Breast epithelium (tissue), 4 donors: ENCODE data around the gene SRGAP3. TPM values are rescaled to one million over a fixed set of nuclear protein-coding genes. Genes with fewer than 3 reads are reported as not detected.

Experiments
- DNase-seq, 2 donors: peaks; one replicate each; pipeline ENCODE4 v3.0.0-alpha.2; 2019; ENCODE audit warnings: low spot score in 2 of 2
- H3K27ac ChIP-seq, 2 donors: fragments of 200-600 bp; sonication (generic) in 1 of 2; one replicate each; pipeline ENCODE4 v1.5.1; 2016 to 2019; ENCODE audit warnings: mild to moderate bottlenecking in 1 of 2
- H3K27me3 ChIP-seq, 2 donors: fragments of 200-600 bp; sonication (generic) in 1 of 2; one replicate each; pipeline versions ENCODE4 v1.5.1 to v1.6.0; 2017 to 2019; ENCODE audit warnings: control low read depth in 1 of 2, mild to moderate bottlenecking in 1 of 2
- H3K36me3 ChIP-seq: fragments of 200-600 bp; one replicate; pipeline ENCODE4 v1.5.1; 2019
- H3K4me1 ChIP-seq, 2 donors: fragments of 200-600 bp; sonication (generic); one replicate each; pipeline ENCODE4 v1.5.1; 2016 to 2019; ENCODE audit warnings: control low read depth in 1 of 2
- H3K4me3 ChIP-seq, 3 donors: fragments of 200-600 bp; sonication (generic); 1 replicate in 2 of 3; 2 replicates in 1 of 3; pipeline ENCODE4 v1.5.1; 2016 to 2019; ENCODE audit warnings: mild to moderate bottlenecking in 3 of 3, moderate library complexity in 2 of 3
- H3K9me3 ChIP-seq, 2 donors: fragments of 200-600 bp; sonication (generic) in 1 of 2; one replicate each; pipeline ENCODE4 v1.5.1; 2016 to 2019; ENCODE audit warnings: control low read depth in 1 of 2
- CTCF ChIP-seq, 3 donors: fragments of 450-650 bp; IDR thresholded peaks; one replicate each; pipeline ENCODE4 v1.5.1; 2016 to 2017; ENCODE audit warnings: antibody characterized with exemption in 3 of 3, mild to moderate bottlenecking in 3 of 3, moderate library complexity in 3 of 3
- POLR2A ChIP-seq: fragments of 450-650 bp; IDR thresholded peaks from one replicate; pipeline ENCODE4 v1.6.1; 2016; ENCODE audit warnings: antibody characterized with exemption, mild to moderate bottlenecking, moderate library complexity
- POLR2AphosphoS5 ChIP-seq, 3 donors: sonication (generic); formaldehyde crosslinking; IDR thresholded peaks; one replicate each; pipeline ENCODE4 v1.6.1; 2017; ENCODE audit warnings: antibody characterized with exemption in 3 of 3
- intact Hi-C: fragments of 100-400 bp; cut with DNase I; formaldehyde crosslinking; loops from one replicate; pipeline ENCODE4 v1.15.1; 2023; ENCODE audit warnings: low total_unique reads
- total RNA-seq, 3 donors: library from RNA; depleted of rRNA; stranded (reverse); fragments of >200 nt; gene quantifications; one replicate each; pipeline ENCODE4 v1.1.0, GENCODE V29; 2016

The SRGAP3 gene
- total RNA-seq, 3 donors from 2014 or later: 13.6 to 21.5 (median 19.0) TPM

- H3K27ac ChIP-seq: no peak overlapping the region
- H3K9me3 ChIP-seq: peaks cover 0 to 4% of the 10 kb centered on the region in 2 donors
- no peak overlapping the region for H3K4me3 ChIP-seq
- H3K4me1 ChIP-seq: peaks cover 0 to 6% of the 10 kb centered on the region in 2 donors
- TF ChIP-seq POLR2A (no peak), CTCF (IDR thresholded peaks at IDR 0.05) (no peak)
- H3K27me3 ChIP-seq: no peaks in the 10 kb centered on the region
- DNase-seq: no peak
- intact Hi-C loops: no loop called here
- H3K36me3 ChIP-seq: no peaks in the 10 kb centered on the region
Observed at GRCh38 chr3:9253327-9253726, 3.9 kb upstream of the SRGAP3 start.

GRCh38 chr3:9251055-9251786 is 1.8 kb upstream of the SRGAP3 start:
- intact Hi-C loops: no loop called here
- H3K36me3 ChIP-seq: no peaks in the 10 kb centered on the region
- peaks cover 7 to 10% of the 10 kb centered on the region in 2 donors for H3K4me1 ChIP-seq
- no peak overlapping the region for H3K4me3 ChIP-seq
- peak overlapping the region; percentile 8 to 61 for H3K27ac ChIP-seq
- no peak for DNase-seq
- TF ChIP-seq CTCF (IDR thresholded peaks at IDR 0.05): no peak
- no peaks in the 10 kb centered on the region for H3K9me3 ChIP-seq
- no peaks in the 10 kb centered on the region for H3K27me3 ChIP-seq

- H3K9me3 ChIP-seq: no peaks in the 10 kb centered on the region
- no peaks in the 10 kb centered on the region for H3K36me3 ChIP-seq
- DNase-seq: no peak
- no peaks in the 10 kb centered on the region for H3K27me3 ChIP-seq
- peaks cover 7 to 10% of the 10 kb centered on the region in 2 donors for H3K4me1 ChIP-seq
- TF ChIP-seq POLR2AphosphoS5 (IDR thresholded peaks at IDR 0.05) (no peak), POLR2A (no peak), CTCF (IDR thresholded peaks at IDR 0.05) (no peak)
- no peak overlapping the region for H3K4me3 ChIP-seq
- intact Hi-C loops: no loop called here
- H3K27ac ChIP-seq: peak overlapping the region; percentile 52 to 66
Observed at GRCh38 chr3:9250236-9250635, 790 bp upstream of the SRGAP3 start.

GRCh38 chr3:9248522-9249271 is 749 bp downstream of the SRGAP3 start:
- no peak for TF ChIP-seq POLR2AphosphoS5 (IDR thresholded peaks at IDR 0.05)
- TF ChIP-seq POLR2A: no peak
- TF ChIP-seq CTCF (IDR thresholded peaks at IDR 0.05): no peak
- Histone ChIP-seq H3K27me3 (no peaks in the 10 kb centered on the region), H3K36me3 (no peaks in the 10 kb centered on the region), H3K27ac (peak overlapping the region; percentile 4 to 23), H3K4me3 (peak overlapping the region; percentile 43 to 76 (median 65)), H3K9me3 (no peaks in the 10 kb centered on the region), H3K4me1 (peaks cover 7 to 10% of the 10 kb centered on the region in 2 donors)
- intact Hi-C loops: no loop called here
- peak in 1 of 2 donors; percentile 37 for DNase-seq

GRCh38 chr3:9247941-9248521 is 1.4 kb downstream of the SRGAP3 start:
- no peak for DNase-seq
- Histone ChIP-seq H3K4me3 (peak overlapping the region; percentile 43 to 76 (median 65)), H3K27ac (no peak overlapping the region), H3K4me1 (peaks cover 7 to 10% of the 10 kb centered on the region in 2 donors), H3K36me3 (no peaks in the 10 kb centered on the region), H3K27me3 (no peaks in the 10 kb centered on the region), H3K9me3 (no peaks in the 10 kb centered on the region)
- TF ChIP-seq POLR2AphosphoS5 (IDR thresholded peaks at IDR 0.05) (no peak), POLR2A (no peak)
- intact Hi-C loops: no loop called here
